HepG2 (cell line): ENCODE measurements around the gene PRDM15. TPM values are rescaled to one million over a fixed set of nuclear protein-coding genes. Genes with fewer than 3 reads are reported as not detected.

Source experiments
- ATAC-seq: fragments of 200-7000 bp; cut with Tn5 transposase; 3 replicates; pipeline ENCODE4 v1.9.1; 2020; ENCODE audit warnings: mild to moderate bottlenecking, moderate library complexity
- BruUV-seq: library from RNA; stranded (reverse); fragments of 400-500 nt; replicated peaks from 2 replicates; lab custom pipeline; 2021; lab: Mats Ljungman, UMichigan
- CTCF ChIA-PET: fragments of 300-600 bp; formaldehyde crosslinking; extraction: SDS; loops from one replicate; lab custom pipeline; 2021; ENCODE audit warnings: low total read pairs, inconsistent platforms, low intra/inter-chr PET ratio; lab: Yijun Ruan, JAX
- POLR2A ChIA-PET: fragments of 350-600 bp; sonication (Branson Sonifier 250); formaldehyde crosslinking; loops from one replicate; lab custom pipeline; 2020; ENCODE audit warnings: antibody characterized with exemption, inconsistent platforms; lab: Yijun Ruan, JAX
- DNase-seq: peaks from one replicate; pipeline ENCODE4 v3.0.0-alpha.2; 2015; ENCODE audit warnings: low spot score
- FAIRE-seq: peaks from 3 replicates; lab custom pipeline; 2011; peaks lifted over from hg19 to GRCh38; lab: Jason Lieb, UNC
- H2AFZ ChIP-seq: one replicate; pipeline ENCODE4 v1.6.1; 2011; ENCODE audit warnings: low read length, inconsistent platforms
- H3K27ac ChIP-seq: fragments of 300-600 bp; 3 replicates; pipeline ENCODE4 v1.8.0; 2011; ENCODE audit warnings: mixed run types, mild to moderate bottlenecking, mixed read lengths, low read length, inconsistent platforms; ENCODE audit not compliant: insufficient read depth; ENCODE audit errors: extremely low read length
- H3K27me3 ChIP-seq, 2 experiments: fragments of 200-600 bp in 1 of 2; 2 replicates in 1 of 2; 3 replicates in 1 of 2; pipeline versions ENCODE4 v1.6.0 to v1.8.0; 2011; ENCODE audit warnings: low read length in 2 of 2, mild to moderate bottlenecking in 2 of 2, moderate library complexity in 2 of 2, inconsistent platforms in 1 of 2; ENCODE audit not compliant: insufficient read depth in 2 of 2, control insufficient read depth in 1 of 2
- H3K36me3 ChIP-seq, 2 experiments: fragments of 200-600 bp in 1 of 2; replicated peaks in 1 of 2; 2 replicates in 1 of 2; 3 replicates in 1 of 2; pipeline versions ENCODE4 v1.5.1 to v1.8.0; 2011; ENCODE audit warnings: low read length in 2 of 2, inconsistent platforms in 1 of 2; ENCODE audit not compliant: insufficient read depth in 2 of 2, control insufficient read depth in 1 of 2
- H3K4me1 ChIP-seq: 2 replicates; pipeline ENCODE4 v1.5.1; 2012; ENCODE audit warnings: low read length, inconsistent platforms; ENCODE audit not compliant: insufficient read depth
- H3K4me2 ChIP-seq: 2 replicates; pipeline ENCODE4 v1.6.0; 2011; ENCODE audit warnings: low read depth, low read length, inconsistent platforms
- H3K4me3 ChIP-seq, 3 experiments: fragments of 200-600 bp in 1 of 3; sonication (generic), shearing (Covaris generic) in 1 of 3; replicated peaks in 1 of 3; 2 replicates each; pipeline ENCODE4 v1.5.1; 2011 to 2016; ENCODE audit warnings: low read length in 3 of 3, inconsistent platforms in 2 of 3, low read depth in 2 of 3, mild to moderate bottlenecking in 2 of 3, control low read depth in 1 of 3, mixed read lengths in 1 of 3; ENCODE audit not compliant: insufficient read depth in 1 of 3
- H3K79me2 ChIP-seq: one replicate; pipeline ENCODE4 v1.6.1; 2011; ENCODE audit warnings: low read length, inconsistent platforms; ENCODE audit not compliant: insufficient read depth
- H3K9ac ChIP-seq: 2 replicates; pipeline ENCODE4 v1.6.0; 2011; ENCODE audit warnings: mild to moderate bottlenecking, low read depth, low read length, inconsistent platforms; ENCODE audit not compliant: insufficient read depth
- H3K9me3 ChIP-seq: 2 replicates; pipeline ENCODE4 v1.5.1; 2012; ENCODE audit warnings: mild to moderate bottlenecking, low read length
- H4K20me1 ChIP-seq: 2 replicates; pipeline ENCODE4 v1.6.0; 2011; ENCODE audit warnings: inconsistent platforms, mild to moderate bottlenecking, low read length, moderate library complexity; ENCODE audit not compliant: insufficient read depth
- CHD4 ChIP-seq: fragments of 200-600 bp; sonication (generic); IDR thresholded peaks from 2 replicates; pipeline ENCODE4 v1.7.0; 2017; ENCODE audit warnings: mild to moderate bottlenecking, low read length, borderline replicate concordance
- KAT2B ChIP-seq: fragments of 150-350 bp; IDR thresholded peaks from 2 replicates; pipeline ENCODE4 v1.6.1; 2014; ENCODE audit warnings: low read depth, low read length, borderline replicate concordance
- KDM3A ChIP-seq: IDR thresholded peaks from 2 replicates; pipeline ENCODE4 v1.6.1; 2018; ENCODE audit warnings: low read depth, missing compliant biosample characterization
- MXD1 ChIP-seq: sonication (generic); formaldehyde crosslinking; IDR thresholded peaks from 2 replicates; pipeline ENCODE4 v1.4.0; 2020; ENCODE audit warnings: mild to moderate bottlenecking, missing genetic modification reagents
- MXD4 ChIP-seq: IDR thresholded peaks from 2 replicates; pipeline ENCODE4 v1.6.1; 2016; ENCODE audit warnings: mild to moderate bottlenecking, missing biosample characterization, missing genetic modification reagents
- PRPF4 ChIP-seq: fragments of 200-400 bp; formaldehyde crosslinking; IDR thresholded peaks from 2 replicates; pipeline ENCODE4 v1.6.1; 2016; ENCODE audit warnings: low read length, low read depth; ENCODE audit not compliant: poor library complexity, severe bottlenecking
- TEF ChIP-seq: sonication (generic); formaldehyde crosslinking; IDR thresholded peaks from 2 replicates; pipeline ENCODE4 v1.5.0; 2020; ENCODE audit warnings: missing genetic modification reagents
- ZEB1 ChIP-seq: IDR thresholded peaks from 2 replicates; pipeline ENCODE4 v1.6.1; 2012; ENCODE audit warnings: mild to moderate bottlenecking, low read depth, inconsistent platforms; ENCODE audit not compliant: insufficient replicate concordance
- ZFP36L2 ChIP-seq: sonication (generic); formaldehyde crosslinking; IDR thresholded peaks from 2 replicates; pipeline ENCODE4 v1.4.0; 2020; ENCODE audit warnings: missing genetic modification reagents
- ZNF136 ChIP-seq: sonication (generic); formaldehyde crosslinking; IDR thresholded peaks from 2 replicates; pipeline ENCODE4 v1.8.1; 2022; ENCODE audit warnings: low read depth, mild to moderate bottlenecking, moderate library complexity, missing genetic modification reagents
- ZNF296 ChIP-seq: sonication (generic); formaldehyde crosslinking; conservative IDR thresholded peaks from 2 replicates; pipeline ENCODE4 v1.5.0; 2020; ENCODE audit warnings: mild to moderate bottlenecking, missing genetic modification reagents
- ZNF543 ChIP-seq: sonication (generic); formaldehyde crosslinking; IDR thresholded peaks from 2 replicates; pipeline ENCODE4 v1.4.0; 2020; ENCODE audit warnings: mild to moderate bottlenecking, missing genetic modification reagents
- WGBS: methylation state at CpG from one replicate; pipeline ENCODE4 v1.1.6; 2017; ENCODE audit warnings: low lambda C conversion rate; 5-methylcytosine and 5-hydroxymethylcytosine counted together
- in situ Hi-C: cut with HindIII; loops from 2 replicates; pipeline ENCODE4 v1.10.0; 2017; ENCODE audit warnings: low pct_unique_long_range_greater_than_20kb; ENCODE audit not compliant: extremely low pct_ligation_motif_present
- intact Hi-C: fragments of 100-400 bp; cut with micrococcal nuclease; formaldehyde crosslinking; loops from one replicate; pipeline ENCODE4 v1.10.0; 2022; ENCODE audit not compliant: unreplicated experiment
- polyA plus RNA-seq, 8 experiments: library from polyadenylated mRNA; depleted of rRNA in 3 of 8; stranded (reverse) in 7 of 8; unstranded in 1 of 8; fragments of >200 nt; fragmentation: Illumina TruSeq in 4 of 8; extraction: Trizol in 4 of 8; gene quantifications; 2 replicates each; pipeline versions ENCODE4 v1.2.1 to v1.2.3, GENCODE V29; 2011 to 2016; ENCODE audit warnings: low read depth in 4 of 8, missing spikeins in 1 of 8, mixed read lengths in 1 of 8; ENCODE audit not compliant: insufficient read depth in 1 of 8
- total RNA-seq, 5 experiments: library from RNA; depleted of rRNA; stranded (reverse); fragments of >200 nt; fragmentation: Illumina TruSeq; extraction: Trizol; gene quantifications; 2 replicates each; pipeline ENCODE4 v1.2.3, GENCODE V29; 2016; ENCODE audit warnings: low read depth in 1 of 5
- TF ChIP-seq, protein P1 (sequence below): IDR thresholded peaks from 2 replicates; pipeline ENCODE4 v1.6.1; 2012; ENCODE audit warnings: inconsistent platforms
- TF ChIP-seq, protein P2 (sequence below): sonication (generic); formaldehyde crosslinking; IDR thresholded peaks from 2 replicates; pipeline ENCODE4 v1.4.0; 2020; ENCODE audit warnings: missing genetic modification reagents, borderline replicate concordance

PRDM15 gene
- total and polyA plus RNA-seq, 2 of the 13 experiments (the other 11 are each of a cell fraction or from before 2014, with no cell fraction given) = 4.0 to 6.9 TPM

DNA sequence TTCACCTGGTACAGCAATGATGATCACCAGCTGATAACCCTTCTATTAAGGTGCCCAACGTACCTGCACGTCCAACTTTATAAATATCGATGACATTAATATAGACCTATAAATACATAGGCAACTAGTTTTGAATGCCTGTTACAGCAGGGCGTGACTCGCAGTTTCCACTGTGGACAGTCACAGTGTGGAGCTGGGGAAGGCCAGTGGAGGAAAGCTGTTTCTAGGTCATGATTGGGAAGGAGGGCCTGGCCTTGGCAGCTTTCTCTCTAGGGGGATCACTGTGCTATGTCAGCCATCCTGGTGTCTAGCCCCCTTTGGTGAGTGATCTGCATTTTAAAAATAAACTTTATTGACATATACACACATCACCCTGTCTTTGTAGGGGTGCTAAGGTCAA is 4.4 kb upstream of the PRDM15 start (continued):
- TF ChIP-seq, protein P1, sequence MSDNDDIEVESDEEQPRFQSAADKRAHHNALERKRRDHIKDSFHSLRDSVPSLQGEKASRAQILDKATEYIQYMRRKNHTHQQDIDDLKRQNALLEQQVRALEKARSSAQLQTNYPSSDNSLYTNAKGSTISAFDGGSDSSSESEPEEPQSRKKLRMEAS = no peak
- TF ChIP-seq ZFP36L2 (CRISPR knock-in tag) (no peak), MXD1 (CRISPR knock-in tag) (no peak), ZNF296 (CRISPR knock-in tag) (no peak)

- Histone ChIP-seq H3K27ac (no peak overlapping the region), H2AFZ (no peak overlapping the region), H4K20me1 (no peaks in the 10 kb centered on the region), H3K27me3 (no peaks in the 10 kb centered on the region; a peak in 1 of 5 replicates)
- BruUV-seq = no TSS peak
- DNase-seq = no peak
- ATAC-seq = no peak
- no peak for TF ChIP-seq KAT2B
- TF ChIP-seq MXD4 = no peak
- no peak for TF ChIP-seq ZEB1
- no peak for TF ChIP-seq ZNF543 (CRISPR knock-in tag)
- no peak for TF ChIP-seq ZNF136 (CRISPR knock-in tag)
- no peak for TF ChIP-seq PRPF4
- no peak for TF ChIP-seq CHD4
- TF ChIP-seq TEF (CRISPR knock-in tag) = no peak
- TF ChIP-seq, protein P2, sequence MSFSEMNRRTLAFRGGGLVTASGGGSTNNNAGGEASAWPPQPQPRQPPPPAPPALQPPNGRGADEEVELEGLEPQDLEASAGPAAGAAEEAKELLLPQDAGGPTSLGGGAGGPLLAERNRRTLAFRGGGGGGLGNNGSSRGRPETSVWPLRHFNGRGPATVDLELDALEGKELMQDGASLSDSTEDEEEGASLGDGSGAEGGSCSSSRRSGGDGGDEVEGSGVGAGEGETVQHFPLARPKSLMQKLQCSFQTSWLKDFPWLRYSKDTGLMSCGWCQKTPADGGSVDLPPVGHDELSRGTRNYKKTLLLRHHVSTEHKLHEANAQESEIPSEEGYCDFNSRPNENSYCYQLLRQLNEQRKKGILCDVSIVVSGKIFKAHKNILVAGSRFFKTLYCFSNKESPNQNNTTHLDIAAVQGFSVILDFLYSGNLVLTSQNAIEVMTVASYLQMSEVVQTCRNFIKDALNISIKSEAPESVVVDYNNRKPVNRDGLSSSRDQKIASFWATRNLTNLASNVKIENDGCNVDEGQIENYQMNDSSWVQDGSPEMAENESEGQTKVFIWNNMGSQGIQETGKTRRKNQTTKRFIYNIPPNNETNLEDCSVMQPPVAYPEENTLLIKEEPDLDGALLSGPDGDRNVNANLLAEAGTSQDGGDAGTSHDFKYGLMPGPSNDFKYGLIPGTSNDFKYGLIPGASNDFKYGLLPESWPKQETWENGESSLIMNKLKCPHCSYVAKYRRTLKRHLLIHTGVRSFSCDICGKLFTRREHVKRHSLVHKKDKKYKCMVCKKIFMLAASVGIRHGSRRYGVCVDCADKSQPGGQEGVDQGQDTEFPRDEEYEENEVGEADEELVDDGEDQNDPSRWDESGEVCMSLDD (CRISPR knock-in tag) = no peak
- no peak for TF ChIP-seq KDM3A (CRISPR knock-in tag)
- TF ChIP-seq, all 625 proteins: peak for 0
- H3K4me3 ChIP-seq = no peak overlapping the region
- FAIRE-seq = no peak
- no peak overlapping the region for H3K4me2 ChIP-seq
- POLR2A ChIA-PET = interaction anchor here (2.5 kb wide), 1 partner anchor 45 kb away, joined by 16 read pairs; no protein-coding TSS in a partner anchor
- in situ Hi-C loops = no loop called here
- H3K9me3 ChIP-seq = no peaks in the 10 kb centered on the region
- H3K79me2 ChIP-seq = peaks cover 15% of the 10 kb centered on the region
- intact Hi-C loops = no loop called here
- CTCF ChIA-PET = no interaction called here
- no peak overlapping the region for H3K9ac ChIP-seq
- no peaks in the 10 kb centered on the region for H3K36me3 ChIP-seq
- WGBS = 92% methylated on average over 6 of the region's 6 CpGs
- peaks cover 39% of the 10 kb centered on the region for H3K4me1 ChIP-seq
Observed at GRCh38 chr21:41881051-41881450, 1.9 kb upstream of the PRDM15 start.
